ENCODE results near the gene REC8.

The REC8 gene

GRCh38 chr14:24171422-24172260 is at the start of gene REC8:
Gene REC8, plus strand, starts transcription at chr14:24172080. Its CDS starts 473 bp downstream, at chr14:24172553.
- peaks cover 9% of the 10 kb centered on the region for H3K36me3 ChIP-seq (ENCODE audit: control insufficient read depth, insufficient read depth, low read length)
- H3K9me3 ChIP-seq (ENCODE audit: control insufficient read depth, insufficient read depth, low read length) = no peaks in the 10 kb centered on the region
- H3K27me3 ChIP-seq (ENCODE audit: control insufficient read depth, insufficient read depth, low read length) = no peaks in the 10 kb centered on the region
- peaks cover 3% of the 10 kb centered on the region for H3K4me1 ChIP-seq (ENCODE audit: control insufficient read depth, insufficient read depth, low read length)
- H3K4me3 ChIP-seq (ENCODE audit: low read depth, low read length) = peak within 1 kb of the TSS; percentile 81
- peak within 1 kb of the TSS; percentile 37 for H3K9ac ChIP-seq (ENCODE audit: low read depth, low read length)

GRCh38 chr14:24122416-24122815 is 49.5 kb upstream of the REC8 start:
- Histone ChIP-seq H3K9me3 (ENCODE audit: control insufficient read depth, insufficient read depth, low read length) (no peaks in the 10 kb centered on the region), H3K27me3 (ENCODE audit: control insufficient read depth, insufficient read depth, low read length) (no peaks in the 10 kb centered on the region), H3K9ac (ENCODE audit: low read depth, low read length) (no peak overlapping the region), H3K4me1 (ENCODE audit: control insufficient read depth, insufficient read depth, low read length) (no peaks in the 10 kb centered on the region), H3K36me3 (ENCODE audit: control insufficient read depth, insufficient read depth, low read length) (peaks cover 35% of the 10 kb centered on the region), H3K4me3 (ENCODE audit: low read depth, low read length) (no peak overlapping the region)

GRCh38 chr14:24122898-24123297 is 49.0 kb upstream of the REC8 start:
- Histone ChIP-seq H3K9ac (ENCODE audit: low read depth, low read length) (no peak overlapping the region), H3K4me3 (ENCODE audit: low read depth, low read length) (no peak overlapping the region), H3K4me1 (ENCODE audit: control insufficient read depth, insufficient read depth, low read length) (no peaks in the 10 kb centered on the region), H3K9me3 (ENCODE audit: control insufficient read depth, insufficient read depth, low read length) (no peaks in the 10 kb centered on the region), H3K27me3 (ENCODE audit: control insufficient read depth, insufficient read depth, low read length) (no peaks in the 10 kb centered on the region), H3K36me3 (ENCODE audit: control insufficient read depth, insufficient read depth, low read length) (peaks cover 33% of the 10 kb centered on the region)

GRCh38 chr14:24123424-24124417 is 48.2 kb upstream of the REC8 start:
- Histone ChIP-seq H3K4me1 (ENCODE audit: control insufficient read depth, insufficient read depth, low read length) (no peaks in the 10 kb centered on the region), H3K9me3 (ENCODE audit: control insufficient read depth, insufficient read depth, low read length) (no peaks in the 10 kb centered on the region), H3K27me3 (ENCODE audit: control insufficient read depth, insufficient read depth, low read length) (no peaks in the 10 kb centered on the region), H3K36me3 (ENCODE audit: control insufficient read depth, insufficient read depth, low read length) (peaks cover 26% of the 10 kb centered on the region), H3K9ac (ENCODE audit: low read depth, low read length) (no peak overlapping the region), H3K4me3 (ENCODE audit: low read depth, low read length) (no peak overlapping the region)

GRCh38 chr14:24126939-24127338 is 44.9 kb upstream of the REC8 start:
- no peaks in the 10 kb centered on the region for H3K9me3 ChIP-seq (ENCODE audit: control insufficient read depth, insufficient read depth, low read length)
- no peak overlapping the region for H3K4me3 ChIP-seq (ENCODE audit: low read depth, low read length)
- peaks cover 1% of the 10 kb centered on the region for H3K4me1 ChIP-seq (ENCODE audit: control insufficient read depth, insufficient read depth, low read length)
- H3K9ac ChIP-seq (ENCODE audit: low read depth, low read length) = no peak overlapping the region
- no peaks in the 10 kb centered on the region for H3K27me3 ChIP-seq (ENCODE audit: control insufficient read depth, insufficient read depth, low read length)
- H3K36me3 ChIP-seq (ENCODE audit: control insufficient read depth, insufficient read depth, low read length) = peaks cover 11% of the 10 kb centered on the region

- H3K4me1 ChIP-seq (ENCODE audit: control insufficient read depth, insufficient read depth, low read length) = peaks cover 2% of the 10 kb centered on the region
- H3K27me3 ChIP-seq (ENCODE audit: control insufficient read depth, insufficient read depth, low read length) = no peaks in the 10 kb centered on the region
- no peaks in the 10 kb centered on the region for H3K9me3 ChIP-seq (ENCODE audit: control insufficient read depth, insufficient read depth, low read length)
- H3K36me3 ChIP-seq (ENCODE audit: control insufficient read depth, insufficient read depth, low read length) = peaks cover 7% of the 10 kb centered on the region
- H3K4me3 ChIP-seq (ENCODE audit: low read depth, low read length) = no peak overlapping the region
- H3K9ac ChIP-seq (ENCODE audit: low read depth, low read length) = no peak overlapping the region
Measured at GRCh38 chr14:24127673-24128072, 44.2 kb upstream of the REC8 start.

GRCh38 chr14:24129410-24129998 is 42.4 kb upstream of the REC8 start:
- Histone ChIP-seq H3K27me3 (ENCODE audit: control insufficient read depth, insufficient read depth, low read length) (no peaks in the 10 kb centered on the region), H3K4me3 (ENCODE audit: low read depth, low read length) (no peak overlapping the region), H3K4me1 (ENCODE audit: control insufficient read depth, insufficient read depth, low read length) (peaks cover 2% of the 10 kb centered on the region), H3K9ac (ENCODE audit: low read depth, low read length) (no peak overlapping the region), H3K9me3 (ENCODE audit: control insufficient read depth, insufficient read depth, low read length) (no peaks in the 10 kb centered on the region), H3K36me3 (ENCODE audit: control insufficient read depth, insufficient read depth, low read length) (no peaks in the 10 kb centered on the region)

- Histone ChIP-seq H3K27me3 (ENCODE audit: control insufficient read depth, insufficient read depth, low read length) (no peaks in the 10 kb centered on the region), H3K4me1 (ENCODE audit: control insufficient read depth, insufficient read depth, low read length) (peaks cover 2% of the 10 kb centered on the region), H3K9me3 (ENCODE audit: control insufficient read depth, insufficient read depth, low read length) (no peaks in the 10 kb centered on the region), H3K36me3 (ENCODE audit: control insufficient read depth, insufficient read depth, low read length) (no peaks in the 10 kb centered on the region), H3K4me3 (ENCODE audit: low read depth, low read length) (no peak within 1 kb of the TSS), H3K9ac (ENCODE audit: low read depth, low read length) (no peak within 1 kb of the TSS)
Measured at GRCh38 chr14:24130380-24130716, 41.5 kb upstream of the REC8 start, which contains the start of gene FITM1. Gene FITM1, plus strand, starts transcription at chr14:24130659. Its CDS starts 905 bp downstream, at chr14:24131564.

- no peaks in the 10 kb centered on the region for H3K36me3 ChIP-seq (ENCODE audit: control insufficient read depth, insufficient read depth, low read length)
- no peaks in the 10 kb centered on the region for H3K27me3 ChIP-seq (ENCODE audit: control insufficient read depth, insufficient read depth, low read length)
- no peaks in the 10 kb centered on the region for H3K9me3 ChIP-seq (ENCODE audit: control insufficient read depth, insufficient read depth, low read length)
- H3K4me1 ChIP-seq (ENCODE audit: control insufficient read depth, insufficient read depth, low read length) = peaks cover 2% of the 10 kb centered on the region
- H3K9ac ChIP-seq (ENCODE audit: low read depth, low read length) = no peak overlapping the region
- no peak overlapping the region for H3K4me3 ChIP-seq (ENCODE audit: low read depth, low read length)
Measured at GRCh38 chr14:24130717-24131548, 40.9 kb upstream of the REC8 start.

GRCh38 chr14:24131549-24131966 is 40.3 kb upstream of the REC8 start:
- H3K27me3 ChIP-seq (ENCODE audit: control insufficient read depth, insufficient read depth, low read length) = no peaks in the 10 kb centered on the region
- no peak overlapping the region for H3K4me3 ChIP-seq (ENCODE audit: low read depth, low read length)
- peaks cover 2% of the 10 kb centered on the region for H3K4me1 ChIP-seq (ENCODE audit: control insufficient read depth, insufficient read depth, low read length)
- no peaks in the 10 kb centered on the region for H3K9me3 ChIP-seq (ENCODE audit: control insufficient read depth, insufficient read depth, low read length)
- no peaks in the 10 kb centered on the region for H3K36me3 ChIP-seq (ENCODE audit: control insufficient read depth, insufficient read depth, low read length)
- H3K9ac ChIP-seq (ENCODE audit: low read depth, low read length) = no peak overlapping the region
